HG03066 (cell line): ENCODE results near the gene SOWAHA.
"Not testable (repeated sequence)": the region's sequence is repeated elsewhere in the genome, so short reads cannot be mapped to it uniquely, and the experiment has no call there.

ENCODE experiments used
- ATAC-seq: cut with Tn5 transposase; IDR thresholded peaks from one replicate; pipeline ENCODE4 v1.9.1; 2021; ENCODE audit warnings: low read depth; ENCODE audit not compliant: unreplicated experiment

SOWAHA gene

DNA sequence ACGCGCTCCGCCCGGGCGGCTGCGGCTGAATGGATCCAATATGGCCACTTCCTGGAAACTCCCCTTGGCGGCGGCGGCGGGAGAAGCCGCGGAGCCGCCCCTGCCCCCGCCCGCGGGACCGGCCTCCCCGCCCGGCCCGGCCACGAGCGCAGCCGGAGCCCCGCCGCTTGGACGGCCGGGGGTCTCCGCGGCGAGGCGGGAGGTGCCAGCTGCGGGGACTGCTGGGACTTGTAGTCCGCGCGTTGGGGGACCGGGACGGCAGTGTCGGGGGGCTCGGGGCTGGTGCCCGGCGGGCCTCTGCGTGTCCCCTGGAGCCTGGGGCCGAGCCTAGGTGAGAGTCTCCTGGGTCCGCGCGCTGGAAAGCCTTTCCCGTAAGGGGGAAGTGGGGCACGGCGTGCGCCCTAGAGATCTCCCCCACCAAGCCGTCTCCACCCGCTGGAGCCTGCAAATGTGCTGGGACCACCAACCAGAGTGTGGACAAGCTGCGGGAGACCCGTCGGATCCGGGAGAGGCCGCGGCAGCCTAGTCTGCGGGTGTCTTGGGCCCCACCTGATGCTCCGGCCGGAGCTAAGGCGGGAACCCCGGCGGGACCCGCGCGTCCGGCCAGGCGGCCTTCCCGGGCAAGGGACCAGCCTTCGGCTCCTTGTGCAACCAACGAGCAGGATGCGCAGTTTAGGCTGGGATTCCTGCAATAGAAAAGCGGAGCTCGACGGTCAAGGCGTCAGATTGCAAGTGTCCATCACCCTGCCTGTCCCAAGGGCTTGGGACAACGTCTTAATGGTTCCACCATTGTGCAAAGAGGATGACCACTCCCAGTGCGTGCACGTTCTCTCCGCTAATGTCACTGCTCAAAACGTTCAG is 35.7 kb upstream of the SOWAHA start, which contains the start of gene SEPTIN8:
SEPTIN8 (minus strand) TSS at position 31 of the 861 bp plus-strand sequence. CDS start 102 bp downstream, outside the sequence.
- peak; percentile 47 for ATAC-seq

DNA sequence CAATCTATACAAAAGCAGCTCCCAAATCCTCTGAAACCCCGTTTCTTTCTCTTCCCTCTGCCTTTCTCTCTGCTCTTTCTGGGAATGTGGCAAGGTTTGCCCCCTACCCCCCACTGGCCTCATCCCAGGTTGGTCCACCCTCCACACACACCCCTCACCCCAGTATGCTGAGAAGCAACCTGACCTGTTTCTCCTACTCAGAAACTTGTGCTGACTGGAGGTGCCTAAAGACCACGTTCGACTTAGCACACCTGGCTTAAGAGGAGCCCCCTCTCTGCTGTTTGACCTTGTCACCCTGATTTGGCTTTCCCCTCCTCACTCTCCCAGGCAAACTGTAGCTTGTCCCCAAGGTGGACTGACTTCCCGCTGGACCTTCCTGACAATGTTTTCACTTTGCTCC is 35.0 kb upstream of the SOWAHA start:
- ATAC-seq = no peak

DNA sequence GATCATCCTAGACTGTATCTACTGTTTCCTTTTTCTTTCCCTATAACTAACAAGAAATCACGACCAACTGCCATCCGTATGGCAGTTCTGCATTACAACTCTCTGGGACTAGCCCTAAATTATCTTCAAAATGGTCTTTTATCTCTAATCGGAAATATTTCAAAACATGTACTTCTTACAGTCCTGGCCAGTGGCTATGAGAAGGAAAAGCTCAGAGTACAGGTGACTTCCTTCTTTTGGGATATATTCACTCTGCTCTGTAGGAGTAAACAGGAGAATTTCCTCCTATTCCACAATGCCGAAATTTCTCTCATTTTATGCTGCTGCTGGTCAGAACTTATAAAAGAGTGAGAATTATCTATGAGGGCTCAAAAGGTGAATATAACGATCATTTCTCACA is 34.2 kb upstream of the SOWAHA start:
- no peak for ATAC-seq

DNA sequence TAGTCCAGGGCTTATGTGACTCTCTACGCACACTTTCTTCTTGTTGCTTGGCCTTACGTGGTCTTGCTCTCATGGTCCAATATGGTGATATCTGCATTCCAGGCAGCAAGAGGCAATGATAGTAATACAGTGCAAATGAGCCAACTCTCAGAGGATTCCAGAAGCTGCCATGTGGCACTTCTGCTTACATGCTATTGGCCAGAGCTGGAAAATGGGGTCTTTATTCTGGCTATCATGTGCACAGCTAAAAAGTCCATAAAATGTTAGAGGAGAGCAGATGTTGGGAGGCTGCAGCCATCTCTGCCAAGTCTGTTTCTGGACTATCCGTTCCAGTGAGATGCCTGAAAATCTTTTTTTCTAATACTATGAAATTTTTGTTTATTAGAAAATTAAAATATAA is 33.1 kb upstream of the SOWAHA start:
- no peak for ATAC-seq

DNA sequence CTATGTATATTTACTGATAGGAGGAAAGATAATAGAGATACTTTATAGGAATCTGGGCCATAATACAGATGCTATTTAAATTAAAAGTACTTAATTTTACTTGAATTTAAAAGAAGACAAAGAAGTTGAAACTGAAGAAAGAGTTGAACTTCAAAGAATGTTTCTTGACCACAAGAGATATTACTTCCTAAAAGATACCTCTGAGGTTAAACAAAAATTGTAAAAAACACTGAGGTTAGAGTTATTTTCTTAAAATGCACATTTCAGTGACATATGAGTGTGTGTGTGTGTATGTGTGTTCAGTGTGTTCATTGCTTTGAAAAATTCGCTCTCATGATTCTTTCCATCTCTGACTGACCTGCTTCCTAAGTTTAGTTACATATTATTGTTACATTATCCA is 32.5 kb upstream of the SOWAHA start:
- no peak for ATAC-seq

DNA sequence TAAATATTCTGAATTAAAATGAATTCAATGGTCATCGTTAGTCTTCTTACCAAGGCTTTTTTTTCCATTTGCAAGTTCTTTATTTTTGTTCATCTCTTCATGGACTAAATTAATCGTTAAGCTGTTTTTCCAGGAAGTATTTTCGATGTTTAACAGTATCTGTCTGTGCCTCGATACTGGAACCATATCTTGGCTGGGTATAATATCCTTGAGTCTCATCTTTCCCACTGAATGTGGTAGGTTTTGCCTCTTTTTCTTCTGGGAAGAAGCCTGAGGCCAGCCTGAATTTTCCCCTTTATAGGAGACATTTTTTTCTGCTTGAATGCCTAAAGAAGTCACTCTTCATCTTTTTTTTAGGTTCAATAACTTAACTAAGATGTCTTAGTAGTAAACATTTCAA is 32.1 kb upstream of the SOWAHA start:
- no peak for ATAC-seq

DNA sequence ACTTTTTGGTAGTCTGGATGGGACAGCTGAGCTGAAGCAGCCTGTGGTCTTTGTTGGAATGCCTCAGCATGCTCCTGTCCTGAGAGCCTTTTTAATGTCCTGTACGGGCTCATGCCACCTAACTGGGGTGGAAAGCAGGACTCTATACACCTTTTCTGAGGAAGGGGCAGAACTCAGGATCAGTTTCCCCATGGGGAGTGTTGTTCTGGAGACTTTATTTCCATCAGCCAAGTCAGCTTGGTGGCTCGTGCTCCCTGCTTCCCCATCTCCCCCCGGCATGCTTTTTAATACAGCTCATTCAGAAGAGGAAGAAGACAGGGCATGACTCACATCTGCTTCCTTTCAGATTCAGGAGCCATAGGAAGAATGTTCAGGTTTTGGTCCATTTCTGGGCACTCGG is 31.0 kb upstream of the SOWAHA start:
- no peak for ATAC-seq

DNA sequence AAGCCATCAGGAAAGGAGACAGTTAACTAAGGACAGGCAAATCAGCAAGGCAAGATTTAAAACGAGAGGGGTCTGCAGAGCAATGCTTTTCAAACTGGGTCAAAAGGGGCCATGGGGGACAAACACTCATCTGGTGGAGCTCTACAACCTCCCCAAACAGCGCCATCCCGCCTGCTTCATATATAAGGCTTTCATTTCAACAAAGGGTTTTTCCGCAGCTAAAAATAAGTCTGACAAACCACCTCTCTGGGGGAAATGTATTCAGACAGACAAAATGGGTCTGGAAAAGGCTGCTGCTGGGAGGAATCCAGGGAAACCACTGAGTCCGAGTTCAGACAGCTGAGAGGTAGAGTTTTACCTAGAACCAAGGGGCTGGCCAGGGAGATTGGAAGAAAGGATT is 27.7 kb upstream of the SOWAHA start:
- ATAC-seq = no peak

DNA sequence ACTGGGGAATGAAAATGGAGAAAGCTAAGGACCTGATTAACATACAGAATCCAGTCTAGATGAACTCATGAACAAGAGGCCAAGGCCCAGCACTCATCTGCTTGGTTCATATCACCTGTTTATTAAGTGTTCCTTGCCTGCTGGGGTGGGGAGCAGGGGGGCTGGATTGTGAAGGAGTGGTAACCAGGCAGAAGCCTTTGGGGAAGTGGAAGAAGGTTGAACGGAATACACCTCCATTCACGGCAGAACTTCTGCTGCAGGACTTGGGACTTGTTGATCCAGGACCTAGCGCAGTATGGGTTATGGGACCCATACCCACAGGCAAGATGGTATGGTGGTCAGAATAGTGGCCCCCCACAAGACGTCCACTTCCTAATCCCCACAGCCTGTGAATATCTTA is 27.2 kb upstream of the SOWAHA start:
- ATAC-seq = no peak

DNA sequence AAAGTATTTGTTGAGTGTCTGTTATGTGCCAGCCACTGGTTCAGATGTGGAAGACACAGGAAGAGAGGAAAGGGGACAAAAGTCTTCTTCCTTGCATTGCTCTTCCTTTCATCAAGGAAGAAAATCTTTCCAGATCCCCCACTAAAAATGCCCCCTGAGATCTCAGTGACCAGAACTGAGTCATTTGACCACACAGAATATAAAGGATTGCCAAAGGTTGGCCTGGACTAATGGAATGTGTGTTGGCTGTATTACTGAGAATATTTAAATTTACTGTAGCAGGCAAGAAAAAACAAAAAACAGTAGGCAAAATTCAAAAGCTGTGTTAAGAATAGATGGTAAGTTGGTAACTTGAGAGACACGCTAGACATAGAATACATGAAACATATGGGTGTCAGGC is 26.0 kb upstream of the SOWAHA start:
- no peak for ATAC-seq

DNA sequence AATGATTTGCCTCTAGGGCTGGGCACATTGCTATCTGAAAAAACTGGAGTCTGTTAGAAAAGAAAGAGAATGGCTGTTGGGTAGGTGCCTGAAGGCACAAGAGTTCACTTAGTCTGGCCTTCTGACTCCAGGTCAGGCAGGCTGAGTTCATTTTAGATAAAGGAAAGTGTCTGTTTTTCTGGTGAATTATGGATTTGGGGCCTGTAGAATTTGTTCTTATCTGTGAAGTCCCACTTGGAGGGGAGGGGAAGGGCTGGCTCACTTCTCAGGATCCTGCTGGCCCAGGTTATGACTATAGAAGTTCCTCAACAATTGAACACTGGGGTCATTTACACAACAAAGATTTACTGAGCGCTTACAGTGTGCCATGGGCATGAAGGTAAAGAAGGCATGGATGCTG is 24.6 kb upstream of the SOWAHA start:
- ATAC-seq = no peak

DNA sequence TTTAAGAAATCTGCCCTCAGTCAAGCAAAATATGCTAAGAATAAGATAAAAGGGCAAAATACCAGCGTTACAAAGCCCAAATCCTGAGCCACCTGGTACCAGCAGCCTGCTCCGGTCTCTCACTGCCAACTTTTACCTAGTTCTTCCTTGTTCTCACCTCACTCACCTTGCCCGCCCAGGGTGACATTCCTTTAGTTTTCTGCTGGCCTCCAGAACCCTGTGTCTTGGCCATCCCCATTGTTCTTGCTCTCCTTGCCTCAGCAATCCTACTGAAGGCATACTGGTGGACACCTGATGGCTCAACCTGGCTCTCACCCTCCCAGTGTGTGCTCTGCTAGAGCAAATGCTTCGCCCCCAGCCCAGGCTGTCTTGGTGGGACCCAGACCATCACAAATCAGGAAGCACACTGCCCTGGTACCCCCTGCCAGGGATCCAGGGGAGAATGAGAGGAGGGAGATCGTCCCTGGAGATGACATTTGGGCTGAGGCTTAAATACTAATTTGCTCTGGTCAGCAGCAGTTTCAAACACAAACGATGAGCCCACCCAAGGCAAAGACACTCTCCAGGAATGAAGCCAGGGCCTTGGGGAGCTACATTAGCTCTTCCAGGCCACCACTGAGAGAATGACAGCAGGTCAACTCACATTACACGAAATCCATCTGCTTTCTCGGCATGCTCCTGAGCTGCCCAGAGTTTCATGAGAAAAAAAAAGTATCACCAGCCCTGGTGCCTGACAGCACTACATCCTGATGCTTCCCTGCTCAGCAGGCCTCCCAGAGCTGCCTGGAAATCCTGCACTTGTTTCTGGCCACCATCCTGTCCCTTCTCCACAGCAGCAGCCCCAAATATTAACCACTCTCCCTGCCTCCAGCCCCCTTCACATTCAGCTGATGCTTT is 23.9 kb upstream of the SOWAHA start:
- ATAC-seq = no peak

DNA sequence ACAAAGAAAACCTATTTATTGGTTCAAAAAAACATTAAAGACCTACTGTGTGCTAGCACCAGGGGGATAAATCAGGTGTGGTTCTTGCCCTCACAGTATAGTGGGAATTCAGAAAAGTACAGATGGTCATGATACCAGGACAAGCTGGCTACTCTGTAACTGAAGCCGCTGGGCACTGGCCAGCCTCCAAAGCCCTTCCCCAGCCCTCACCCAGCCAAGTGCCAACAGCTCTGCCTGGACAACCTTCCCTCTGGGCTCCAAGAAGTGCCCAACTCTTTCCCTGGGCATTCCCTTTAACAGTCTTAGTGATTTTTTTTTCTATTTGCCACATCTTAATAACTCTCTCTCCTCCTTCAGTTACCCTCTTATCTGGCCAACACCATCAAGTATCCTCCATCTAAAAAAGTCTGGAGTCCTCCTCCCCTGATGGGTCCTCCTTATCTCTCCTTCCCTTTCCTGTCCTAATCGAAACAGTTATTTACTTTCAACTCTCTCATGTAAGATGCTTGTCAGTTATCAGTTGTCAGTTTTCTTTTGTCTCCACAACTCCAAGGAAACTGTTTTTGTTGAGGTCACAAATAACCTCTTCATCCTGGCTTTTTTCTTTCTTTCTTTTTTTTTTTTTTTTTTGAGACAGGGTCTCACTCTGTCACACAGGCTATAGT is 22.8 kb upstream of the SOWAHA start:
- no peak for ATAC-seq

DNA sequence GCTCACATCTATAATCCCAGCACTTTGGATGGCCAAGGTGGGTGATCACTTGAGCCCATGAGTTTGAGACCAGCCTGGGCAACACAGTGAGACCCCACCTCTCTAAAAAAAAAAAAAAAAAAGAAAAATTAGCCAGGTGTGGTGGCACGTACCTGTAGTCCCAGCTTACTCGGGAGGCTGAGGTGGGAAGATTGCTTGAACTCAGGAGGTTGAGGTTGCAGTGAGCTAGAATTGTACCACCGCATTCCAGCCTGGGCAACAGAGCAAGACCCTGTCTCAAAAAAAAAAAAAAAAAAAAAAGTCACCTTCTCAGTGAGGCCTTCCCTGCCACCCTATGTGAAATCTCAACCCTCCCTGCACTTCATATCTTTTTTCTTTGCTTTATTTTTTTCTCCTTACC is 22.1 kb upstream of the SOWAHA start:
- no peak for ATAC-seq

DNA sequence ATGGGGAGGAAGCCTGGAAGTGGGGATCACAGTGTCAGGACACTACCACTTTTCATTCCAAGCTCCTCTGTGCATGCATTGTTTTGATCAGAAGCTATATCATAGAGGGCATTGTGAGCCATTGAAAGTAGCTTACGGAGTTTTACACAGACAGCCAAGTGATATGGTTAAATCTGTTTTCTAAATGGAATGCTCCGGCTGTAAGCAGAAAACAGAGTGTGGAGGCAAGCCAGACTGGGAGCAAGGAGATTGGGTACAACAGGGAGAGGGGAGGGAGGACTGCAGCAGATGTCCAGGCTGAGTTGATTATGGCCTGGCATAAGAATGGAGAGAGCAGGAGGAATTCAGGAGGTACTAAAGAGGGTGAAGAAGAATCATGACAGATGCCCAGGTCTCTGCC is 15.5 kb upstream of the SOWAHA start:
- ATAC-seq = no peak

DNA sequence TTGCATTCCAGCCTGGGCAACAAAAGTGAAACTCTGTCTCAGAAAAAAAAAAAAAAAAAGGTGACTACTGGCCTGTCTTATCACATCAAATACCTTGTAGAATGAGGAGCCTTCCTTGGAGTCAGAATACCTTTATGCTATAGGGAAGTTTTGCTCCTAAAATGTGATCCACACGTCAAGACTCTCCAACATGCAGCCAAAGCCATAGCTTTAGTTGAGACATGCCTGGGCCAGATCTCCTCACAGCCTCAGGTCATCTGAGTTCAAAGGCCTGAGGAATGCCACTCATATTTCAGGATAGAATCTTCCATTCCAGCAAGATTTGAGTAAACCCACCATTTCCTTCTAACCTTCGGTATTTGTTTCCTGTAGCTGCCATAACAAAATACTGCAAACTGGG is 13.7 kb upstream of the SOWAHA start:
- no peak for ATAC-seq

DNA sequence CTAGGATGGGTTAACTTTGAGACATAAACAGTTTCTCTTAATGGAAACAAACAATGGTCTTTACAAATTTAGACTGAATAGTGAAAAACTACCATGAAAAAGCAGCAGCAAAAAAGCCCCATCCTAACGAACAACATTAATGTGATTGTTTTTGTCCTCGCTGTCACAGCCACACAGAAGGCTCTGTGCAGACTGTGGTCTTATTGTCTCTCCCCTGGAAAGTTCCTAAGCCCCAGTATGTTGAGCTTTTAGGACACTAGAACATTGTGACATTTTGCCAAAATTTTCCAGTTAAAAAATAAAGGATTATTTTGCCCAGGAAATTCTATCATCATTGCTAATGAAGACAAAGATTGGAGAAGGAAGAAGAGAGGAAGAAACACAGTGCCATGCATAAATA is 12.6 kb upstream of the SOWAHA start:
- no peak for ATAC-seq

DNA sequence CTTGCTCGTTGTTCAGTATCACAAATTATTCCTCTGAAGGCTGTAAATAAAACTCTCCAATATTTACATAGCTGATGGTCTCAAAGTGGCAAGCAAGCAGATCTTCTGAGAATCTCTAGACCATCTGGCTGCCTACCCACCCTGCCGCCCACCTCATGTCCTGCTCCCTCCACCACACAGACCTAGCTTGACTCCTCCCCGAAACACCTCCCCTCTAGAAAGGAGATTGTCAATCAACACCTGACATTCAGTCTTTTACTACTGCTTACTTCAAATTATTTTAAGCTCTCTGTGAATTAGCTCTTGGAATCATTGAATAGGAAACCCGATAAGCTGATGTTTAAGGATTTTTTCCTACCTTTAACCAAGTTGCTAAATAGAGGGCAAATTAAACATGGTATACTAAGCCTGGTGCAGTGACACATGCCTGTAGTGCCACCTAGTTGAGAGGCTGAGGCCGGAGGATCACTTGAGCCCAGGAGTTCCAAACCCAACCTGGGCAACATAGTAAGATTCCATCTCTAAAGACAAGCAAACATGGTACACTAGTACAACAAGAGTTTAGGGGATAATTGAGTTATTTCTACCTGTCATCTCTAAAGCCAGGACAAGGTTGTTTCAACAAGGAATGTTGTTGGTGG is 10.9 kb upstream of the SOWAHA start:
- no peak for ATAC-seq

DNA sequence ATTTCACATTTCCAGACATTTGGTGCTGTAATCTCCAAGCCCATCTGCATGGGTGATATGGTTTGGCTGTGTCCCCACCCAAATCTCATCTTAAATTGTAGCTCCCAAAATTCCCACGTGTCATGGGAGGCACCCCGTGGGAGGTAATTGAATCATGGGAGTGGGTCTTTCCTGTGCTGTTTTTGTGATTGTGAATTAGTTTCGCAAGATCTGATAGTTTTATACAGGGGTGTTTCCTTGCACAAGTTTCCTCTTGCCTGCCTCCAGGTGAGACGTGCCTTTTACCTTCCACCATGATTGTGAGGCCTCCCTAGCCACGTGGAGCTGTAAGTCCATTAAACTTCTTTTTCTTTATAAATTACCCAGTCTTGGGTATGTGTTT is 10.4 kb upstream of the SOWAHA start:
- ATAC-seq = not testable (repeated sequence)

DNA sequence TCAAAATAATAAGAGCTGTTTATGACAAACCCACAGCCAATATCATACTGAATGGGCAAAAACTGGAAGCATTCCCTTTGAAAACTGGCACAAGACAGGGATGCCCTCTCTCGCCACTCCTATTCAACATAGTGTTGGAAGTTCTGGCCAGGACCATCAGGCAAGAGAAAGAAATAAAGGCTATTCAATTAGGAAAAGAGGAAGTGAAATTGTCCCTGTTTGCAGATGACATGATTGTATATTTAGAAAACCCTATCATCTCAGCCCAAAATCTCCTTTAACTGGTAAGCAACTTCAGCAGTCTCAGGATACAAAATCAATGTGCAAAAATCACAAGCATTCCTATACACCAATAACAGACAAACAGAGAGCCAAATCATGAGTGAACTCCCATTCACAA is 8.9 kb upstream of the SOWAHA start:
- not testable (repeated sequence) for ATAC-seq

DNA sequence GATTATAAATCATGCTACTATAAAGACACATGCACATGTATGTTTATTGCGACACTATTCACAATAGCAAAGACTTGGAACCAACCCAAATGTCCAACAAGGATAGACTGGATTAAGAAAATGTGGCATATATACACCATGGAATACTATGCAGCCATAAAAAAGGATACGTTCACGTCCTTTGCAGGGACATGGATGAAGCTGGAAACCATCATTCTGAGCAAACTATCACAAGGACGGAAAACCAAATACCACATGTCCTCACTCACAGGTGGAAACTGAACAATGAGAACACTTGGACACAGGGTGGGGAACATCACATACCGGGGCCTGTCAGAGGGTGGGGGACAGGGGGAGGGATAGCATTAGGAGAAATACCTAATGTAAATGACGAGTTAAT is 7.2 kb upstream of the SOWAHA start:
- not testable (repeated sequence) for ATAC-seq
